Measurements from ENCODE around the gene LRMDA.

GRCh38 chr10:75999515-76000209 is 568.2 kb downstream of the LRMDA start:
- TF ChIP-seq CTCF (IDR thresholded peaks at IDR 0.05) (no peak), POLR2A (IDR thresholded peaks at IDR 0.05) (no peak)
